SK-N-SH (cell line): ENCODE results near the gene RSU1. TPM values are rescaled to one million over a fixed set of nuclear protein-coding genes. Genes with fewer than 3 reads are reported as not detected.

Experiments used
- CTCF ChIA-PET: fragments of 300-600, 350-600 bp; formaldehyde crosslinking; extraction: SDS; loops from one replicate; lab custom pipeline; 2021; lab: Yijun Ruan, JAX
- POLR2A ChIA-PET: fragments of 350-600 bp; sonication (Branson Sonifier 250); formaldehyde crosslinking; extraction: SDS; loops from one replicate; lab custom pipeline; 2020; ENCODE audit warnings: antibody characterized with exemption, inconsistent platforms; lab: Yijun Ruan, JAX
- DNase-seq: peaks from one replicate; pipeline ENCODE4 v3.0.0; 2012
- H2AFZ ChIP-seq: fragments of 200-600 bp; sonication (generic); 2 replicates; pipeline ENCODE4 v1.8.1; 2016; ENCODE audit warnings: antibody characterized with exemption, mild to moderate bottlenecking, low read depth
- H3F3A ChIP-seq: fragments of 200-600 bp; sonication (generic); replicated peaks from 2 replicates; pipeline ENCODE3; 2016; ENCODE audit warnings: antibody characterized with exemption, mild to moderate bottlenecking; ENCODE audit not compliant: insufficient read depth
- H3K27ac ChIP-seq, 2 experiments: fragments of 200-500 bp in 1 of 2; fragments of 200-600 bp in 1 of 2; sonication (Bioruptor generic) in 1 of 2; sonication (generic), shearing (Covaris generic) in 1 of 2; 2 replicates each; pipeline versions ENCODE4 v1.5.1 to v1.6.1; 2014 to 2016; ENCODE audit warnings: low read depth in 2 of 2, inconsistent platforms in 1 of 2, low read length in 1 of 2, mild to moderate bottlenecking in 1 of 2, mixed read lengths in 1 of 2
- H3K27me3 ChIP-seq: fragments of 200-600 bp; sonication (generic), shearing (Covaris generic); 2 replicates; pipeline ENCODE4 v1.6.1; 2016; ENCODE audit warnings: mixed run types; ENCODE audit not compliant: insufficient read depth
- H3K36me3 ChIP-seq, 2 experiments: fragments of 200-500 bp in 1 of 2; fragments of 200-600 bp in 1 of 2; sonication (Bioruptor generic) in 1 of 2; sonication (generic) in 1 of 2; replicated peaks in 1 of 2; 2 replicates each; pipeline versions ENCODE3 to v1.5.1; 2014 to 2016; ENCODE audit warnings: low read length in 1 of 2, mild to moderate bottlenecking in 1 of 2; ENCODE audit not compliant: insufficient read depth in 2 of 2, control insufficient read depth in 1 of 2
- H3K4me1 ChIP-seq, 2 experiments: fragments of 200-500 bp in 1 of 2; fragments of 200-600 bp in 1 of 2; sonication (Bioruptor generic) in 1 of 2; sonication (generic), shearing (Covaris generic) in 1 of 2; 2 replicates each; pipeline versions ENCODE4 v1.5.1 to v1.6.1; 2014 to 2016; ENCODE audit warnings: low read depth in 1 of 2, low read length in 1 of 2, mixed run types in 1 of 2; ENCODE audit not compliant: insufficient read depth in 2 of 2, control insufficient read depth in 1 of 2
- H3K4me2 ChIP-seq: fragments of 200-600 bp; sonication (generic), shearing (Covaris generic); 2 replicates; pipeline ENCODE4 v1.6.1; 2017; ENCODE audit warnings: mixed run types
- H3K4me3 ChIP-seq, 2 experiments: fragments of 200-500 bp in 1 of 2; fragments of 200-600 bp in 1 of 2; sonication (Bioruptor generic) in 1 of 2; sonication (generic), shearing (Covaris generic) in 1 of 2; 2 replicates each; pipeline versions ENCODE4 v1.5.1 to v1.8.1; 2014 to 2016; ENCODE audit warnings: low read depth in 2 of 2, inconsistent platforms in 1 of 2, low read length in 1 of 2, mild to moderate bottlenecking in 1 of 2, mixed read lengths in 1 of 2, moderate library complexity in 1 of 2
- H3K79me2 ChIP-seq: fragments of 200-600 bp; sonication (generic); 2 replicates; pipeline ENCODE4 v1.8.1; 2017; ENCODE audit warnings: mild to moderate bottlenecking; ENCODE audit not compliant: insufficient read depth
- H3K9ac ChIP-seq: fragments of 200-600 bp; sonication (generic); 2 replicates; pipeline ENCODE4 v1.6.1; 2017; ENCODE audit warnings: mixed run types
- H3K9me2 ChIP-seq: fragments of 200-600 bp; sonication (generic); 2 replicates; pipeline ENCODE4 v1.6.1; 2017; ENCODE audit warnings: mixed run types
- H3K9me3 ChIP-seq: fragments of 200-600 bp; sonication (generic); 2 replicates; pipeline ENCODE4 v1.6.1; 2017; ENCODE audit warnings: mixed run types, mild to moderate bottlenecking, moderate library complexity
- H4K20me1 ChIP-seq: fragments of 200-600 bp; sonication (generic); 2 replicates; pipeline ENCODE4 v1.6.1; 2017; ENCODE audit warnings: mild to moderate bottlenecking, mixed run types; ENCODE audit not compliant: insufficient read depth
- CHD2 ChIP-seq: fragments of 150-350 bp; IDR thresholded peaks from 2 replicates; pipeline ENCODE4 v1.6.1; 2018; ENCODE audit warnings: low read length; ENCODE audit not compliant: partially characterized antibody
- FOXJ3 ChIP-seq: sonication (generic); formaldehyde crosslinking; IDR thresholded peaks from 2 replicates; pipeline ENCODE4 v1.5.1; 2020; ENCODE audit warnings: mild to moderate bottlenecking, missing genetic modification reagents
- GABPA ChIP-seq: IDR thresholded peaks from 2 replicates; pipeline ENCODE4 v1.4.0; 2012; ENCODE audit warnings: low read depth, mild to moderate bottlenecking
- JUND ChIP-seq: IDR thresholded peaks from 2 replicates; pipeline ENCODE4 v1.4.0; 2012
- MEF2A ChIP-seq: IDR thresholded peaks from 2 replicates; pipeline ENCODE4 v1.4.0; 2012; ENCODE audit warnings: low read depth, borderline replicate concordance
- MXI1 ChIP-seq: IDR thresholded peaks from 2 replicates; pipeline ENCODE4 v1.6.1; 2012; ENCODE audit warnings: mild to moderate bottlenecking, low read depth, low read length, improper control_type of control experiment
- NRF1 ChIP-seq: IDR thresholded peaks from 2 replicates; pipeline ENCODE4 v1.6.1; 2012; ENCODE audit warnings: low read depth, mild to moderate bottlenecking, low read length
- PBX3 ChIP-seq: IDR thresholded peaks from 2 replicates; pipeline ENCODE4; 2012
- RAD21 ChIP-seq: IDR thresholded peaks from 2 replicates; pipeline ENCODE4 v1.6.1; 2012; ENCODE audit warnings: mild to moderate bottlenecking, low read length
- RCOR1 ChIP-seq: fragments of 150-350 bp; IDR thresholded peaks from 2 replicates; pipeline ENCODE4 v1.6.1; 2017; ENCODE audit warnings: antibody characterized with exemption, low read length
- RFX5 ChIP-seq: IDR thresholded peaks from 2 replicates; pipeline ENCODE4 v1.6.1; 2012; ENCODE audit warnings: mild to moderate bottlenecking, improper control_type of control experiment, low read length
- RXRA ChIP-seq: IDR thresholded peaks from 2 replicates; pipeline ENCODE4 v1.4.0; 2012; ENCODE audit warnings: low read depth, mild to moderate bottlenecking, borderline replicate concordance
- SIN3A ChIP-seq: IDR thresholded peaks from 2 replicates; pipeline ENCODE4 v1.6.1; 2012; ENCODE audit warnings: low read depth, mild to moderate bottlenecking, low read length, moderate library complexity, borderline replicate concordance
- SMC3 ChIP-seq: IDR thresholded peaks from 2 replicates; pipeline ENCODE4 v1.6.1; 2012; ENCODE audit warnings: low read depth, low read length, improper control_type of control experiment
- TCF12 ChIP-seq: IDR thresholded peaks from 2 replicates; pipeline ENCODE4 v1.4.0; 2012
- TEAD4 ChIP-seq: IDR thresholded peaks from 2 replicates; pipeline ENCODE4 v1.4.0; 2012; ENCODE audit warnings: mild to moderate bottlenecking, borderline replicate concordance; ENCODE audit not compliant: insufficient read depth
- YY1 ChIP-seq: IDR thresholded peaks from 2 replicates; pipeline ENCODE4 v1.4.0; 2012; ENCODE audit warnings: low read depth, mild to moderate bottlenecking
- WGBS: methylation state at CpG from one replicate; pipeline ENCODE4 v1.1.6; 2017; ENCODE audit warnings: low lambda C conversion rate; 5-methylcytosine and 5-hydroxymethylcytosine counted together
- polyA plus RNA-seq, 3 experiments: library from polyadenylated mRNA; depleted of rRNA; stranded (reverse); fragments of >200 nt; gene quantifications; 2 replicates each; pipeline ENCODE4 v1.2.3, GENCODE V29; 2012
- TF ChIP-seq, protein P1 (sequence below): IDR thresholded peaks from 2 replicates; pipeline ENCODE4 v1.4.0; 2012; ENCODE audit warnings: low read depth
- TF ChIP-seq, protein P2 (sequence below): fragments of 150-350 bp; IDR thresholded peaks from 2 replicates; pipeline ENCODE4 v1.6.1; 2017; ENCODE audit warnings: antibody characterized with exemption, low read length, low read depth, borderline replicate concordance
- TF ChIP-seq, protein P3 (sequence below): IDR thresholded peaks from 2 replicates; pipeline ENCODE4 v1.4.0; 2012; ENCODE audit warnings: low read depth, borderline replicate concordance

Gene RSU1
- polyA plus RNA-seq, 1 of the 3 experiments (the other 2 are of a cell fraction), result 59.8 TPM

GRCh38 chr10:16592378-16592777, 224.8 kb downstream of the RSU1 start:
- Histone ChIP-seq H3K27me3 (no peaks in the 10 kb centered on the region), H3F3A (no peaks in the 10 kb centered on the region), H3K27ac (no peak overlapping the region), H3K9me2 (no peaks in the 10 kb centered on the region), H3K4me1 (no peaks in the 10 kb centered on the region), H4K20me1 (no peaks in the 10 kb centered on the region), H3K36me3 (peaks cover 8% of the 10 kb centered on the region in 2 experiments), H3K9ac (no peak overlapping the region), H3K4me2 (no peak overlapping the region), H3K79me2 (no peaks in the 10 kb centered on the region), H3K4me3 (no peak overlapping the region), H2AFZ (no peak overlapping the region), H3K9me3 (no peaks in the 10 kb centered on the region)
- POLR2A ChIA-PET, result no interaction called here
- CTCF ChIA-PET, result interaction anchor here (1.7 kb wide), 1 partner anchor 74 kb away, joined by 4 read pairs; no protein-coding TSS in a partner anchor
- no peak for TF ChIP-seq YY1
- TF ChIP-seq RCOR1, result no peak
- TF ChIP-seq TEAD4, result no peak
- TF ChIP-seq, protein P1, sequence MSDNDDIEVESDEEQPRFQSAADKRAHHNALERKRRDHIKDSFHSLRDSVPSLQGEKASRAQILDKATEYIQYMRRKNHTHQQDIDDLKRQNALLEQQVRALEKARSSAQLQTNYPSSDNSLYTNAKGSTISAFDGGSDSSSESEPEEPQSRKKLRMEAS, result no peak
- TF ChIP-seq RFX5, result no peak
- no peak for TF ChIP-seq MXI1
- TF ChIP-seq CHD2, result no peak
- no peak for TF ChIP-seq RAD21
- no peak for TF ChIP-seq PBX3
- 91% methylated on average over 11 of the region's 11 CpGs for WGBS
- no peak for DNase-seq

DNA sequence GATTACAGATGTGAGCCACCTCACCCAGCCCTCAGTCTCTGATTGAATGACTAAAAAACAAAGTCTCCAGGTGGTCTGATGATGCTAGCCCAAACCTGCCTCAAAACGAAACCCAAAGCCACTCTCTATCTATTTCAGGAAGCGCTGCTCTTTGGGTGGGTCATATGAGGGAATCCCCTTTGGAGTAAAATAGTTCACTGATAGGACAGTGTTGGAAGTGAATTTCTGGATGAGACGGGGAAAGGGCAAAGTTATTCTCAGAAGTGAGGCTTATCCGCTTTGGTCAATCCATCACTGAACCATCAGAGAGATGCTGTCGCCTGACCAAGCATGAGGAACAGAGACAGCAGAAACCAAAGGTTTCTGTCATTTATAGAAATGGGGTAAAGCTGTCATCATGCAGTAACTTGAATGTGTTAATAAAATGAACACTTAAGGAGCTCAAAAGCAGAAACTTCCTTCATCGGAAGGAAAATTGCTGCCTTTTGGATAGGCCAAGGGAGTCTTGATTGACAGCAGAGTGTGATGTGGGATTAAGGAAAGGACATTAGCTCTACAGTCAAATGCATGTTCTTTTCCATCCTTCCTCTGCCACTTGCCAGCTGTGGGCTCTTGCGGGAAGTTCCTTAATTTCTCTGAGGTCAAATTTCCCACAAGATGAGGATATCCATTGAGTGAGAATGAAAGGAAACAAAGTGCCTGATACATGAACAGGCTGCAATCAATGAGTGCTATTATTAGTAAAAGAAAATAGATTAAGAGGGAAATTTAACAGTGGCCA, 230.7 kb downstream of the RSU1 start:
- Histone ChIP-seq H3K27ac (no peak overlapping the region), H2AFZ (no peak overlapping the region), H3K9me3 (no peaks in the 10 kb centered on the region), H3K36me3 (peaks cover 0 to 3% of the 10 kb centered on the region in 2 experiments), H3F3A (no peaks in the 10 kb centered on the region), H3K9ac (no peak overlapping the region), H3K4me3 (no peak overlapping the region), H3K4me2 (no peak overlapping the region), H3K79me2 (no peaks in the 10 kb centered on the region), H3K4me1 (no peaks in the 10 kb centered on the region), H3K9me2 (no peaks in the 10 kb centered on the region), H3K27me3 (no peaks in the 10 kb centered on the region), H4K20me1 (no peaks in the 10 kb centered on the region)
- WGBS, result 87% methylated on average over 7 of the region's 7 CpGs
- ChIA-PET POLR2A (no interaction called here), CTCF (no interaction called here)
- TF ChIP-seq NRF1, result no peak
- no peak for TF ChIP-seq JUND
- no peak for TF ChIP-seq SMC3
- no peak for TF ChIP-seq SIN3A
- no peak for TF ChIP-seq MEF2A
- TF ChIP-seq TCF12, result no peak
- no peak for TF ChIP-seq GABPA
- TF ChIP-seq MXI1, result no peak
- no peak for TF ChIP-seq FOXJ3 (CRISPR knock-in tag)
- TF ChIP-seq RFX5, result no peak
- no peak for TF ChIP-seq RXRA
- TF ChIP-seq, protein P2, sequence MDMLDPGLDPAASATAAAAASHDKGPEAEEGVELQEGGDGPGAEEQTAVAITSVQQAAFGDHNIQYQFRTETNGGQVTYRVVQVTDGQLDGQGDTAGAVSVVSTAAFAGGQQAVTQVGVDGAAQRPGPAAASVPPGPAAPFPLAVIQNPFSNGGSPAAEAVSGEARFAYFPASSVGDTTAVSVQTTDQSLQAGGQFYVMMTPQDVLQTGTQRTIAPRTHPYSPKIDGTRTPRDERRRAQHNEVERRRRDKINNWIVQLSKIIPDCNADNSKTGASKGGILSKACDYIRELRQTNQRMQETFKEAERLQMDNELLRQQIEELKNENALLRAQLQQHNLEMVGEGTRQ, result no peak
- TF ChIP-seq, protein P3, sequence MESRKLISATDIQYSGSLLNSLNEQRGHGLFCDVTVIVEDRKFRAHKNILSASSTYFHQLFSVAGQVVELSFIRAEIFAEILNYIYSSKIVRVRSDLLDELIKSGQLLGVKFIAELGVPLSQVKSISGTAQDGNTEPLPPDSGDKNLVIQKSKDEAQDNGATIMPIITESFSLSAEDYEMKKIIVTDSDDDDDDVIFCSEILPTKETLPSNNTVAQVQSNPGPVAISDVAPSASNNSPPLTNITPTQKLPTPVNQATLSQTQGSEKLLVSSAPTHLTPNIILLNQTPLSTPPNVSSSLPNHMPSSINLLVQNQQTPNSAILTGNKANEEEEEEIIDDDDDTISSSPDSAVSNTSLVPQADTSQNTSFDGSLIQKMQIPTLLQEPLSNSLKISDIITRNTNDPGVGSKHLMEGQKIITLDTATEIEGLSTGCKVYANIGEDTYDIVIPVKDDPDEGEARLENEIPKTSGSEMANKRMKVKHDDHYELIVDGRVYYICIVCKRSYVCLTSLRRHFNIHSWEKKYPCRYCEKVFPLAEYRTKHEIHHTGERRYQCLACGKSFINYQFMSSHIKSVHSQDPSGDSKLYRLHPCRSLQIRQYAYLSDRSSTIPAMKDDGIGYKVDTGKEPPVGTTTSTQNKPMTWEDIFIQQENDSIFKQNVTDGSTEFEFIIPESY, result no peak
- no peak for TF ChIP-seq RAD21
- DNase-seq, result no peak
